GM12878 (cell line): ENCODE results near the gene VAC14. TPM values are rescaled to one million over a fixed set of nuclear protein-coding genes. Genes with fewer than 3 reads are reported as not detected.

Experiments
- ATAC-seq: fragments of 200-7000 bp; cut with Tn5 transposase; 3 replicates; pipeline ENCODE4 v1.9.1; 2020; ENCODE audit warnings: mild to moderate bottlenecking, moderate library complexity
- BruUV-seq: library from RNA; stranded (reverse); fragments of 400-500 nt; replicated peaks from 2 replicates; lab custom pipeline; 2021; lab: Mats Ljungman, UMichigan
- CTCF ChIA-PET: fragments of 300-600 bp; sonication (Branson Sonifier 250); formaldehyde crosslinking; extraction: SDS; loops from one replicate; lab custom pipeline; 2021; ENCODE audit warnings: inconsistent platforms; lab: Yijun Ruan, JAX
- POLR2A ChIA-PET: fragments of 350-600 bp; formaldehyde crosslinking; extraction: SDS; loops from one replicate; lab custom pipeline; 2021; ENCODE audit warnings: inconsistent platforms; lab: Charles Lee
- RAD21 ChIA-PET: fragments of 300-600 bp; sonication (Branson Sonifier 250); formaldehyde crosslinking; loops from one replicate; lab custom pipeline; 2023; ENCODE audit warnings: antibody characterized with exemption; ENCODE audit not compliant: unreplicated experiment; lab: Charles Lee
- SMC1A ChIA-PET: fragments of 300-600 bp; sonication (Branson Sonifier 250); formaldehyde crosslinking; loops from one replicate; lab custom pipeline; 2023; ENCODE audit not compliant: unreplicated experiment, uncharacterized antibody; lab: Charles Lee
- DNase-seq: peaks from one replicate; pipeline ENCODE4 v3.0.0-alpha.2; 2011; ENCODE audit warnings: low read depth, low spot score
- FAIRE-seq: peaks from 3 replicates; lab custom pipeline; 2011; peaks lifted over from hg19 to GRCh38; lab: Jason Lieb, UNC
- H2AFZ ChIP-seq: 2 replicates; pipeline ENCODE4 v1.6.0; 2011; ENCODE audit warnings: low read depth, low read length, control low read depth; ENCODE audit not compliant: control insufficient read depth
- H3K27ac ChIP-seq: 2 replicates; pipeline ENCODE4 v1.5.1; 2011; ENCODE audit warnings: control low read depth; ENCODE audit not compliant: control insufficient read depth, insufficient read depth
- H3K27me3 ChIP-seq, 2 experiments: replicated peaks in 1 of 2; 2 replicates each; pipeline versions ENCODE4 v1.6.0 to v1.6.1; 2011; ENCODE audit warnings: low read length in 1 of 2; ENCODE audit not compliant: control insufficient read depth in 2 of 2, insufficient read depth in 2 of 2
- H3K36me3 ChIP-seq, 2 experiments: 2 replicates each; pipeline ENCODE4 v1.5.1; 2011; ENCODE audit warnings: low read length in 1 of 2; ENCODE audit not compliant: control insufficient read depth in 2 of 2, insufficient read depth in 2 of 2
- H3K4me1 ChIP-seq: 2 replicates; pipeline ENCODE4 v1.6.1; 2011; ENCODE audit warnings: mild to moderate bottlenecking, low read length, moderate library complexity, mixed read lengths; ENCODE audit not compliant: control insufficient read depth, insufficient read depth
- H3K4me2 ChIP-seq: 2 replicates; pipeline ENCODE4 v1.6.0; 2011; ENCODE audit warnings: control low read depth; ENCODE audit not compliant: control insufficient read depth, insufficient read depth
- H3K4me3 ChIP-seq: fragments of 200-600 bp; sonication (generic); 2 replicates; pipeline ENCODE4 v1.5.1; 2016
- H3K79me2 ChIP-seq: 2 replicates; pipeline ENCODE4 v1.6.0; 2011; ENCODE audit warnings: low read length; ENCODE audit not compliant: control insufficient read depth, insufficient read depth
- H3K9ac ChIP-seq: 2 replicates; pipeline ENCODE4 v1.8.0; 2011; ENCODE audit warnings: low read length, control low read depth, mixed read lengths; ENCODE audit not compliant: control insufficient read depth, insufficient read depth
- H3K9me3 ChIP-seq: replicated peaks from 3 replicates; pipeline ENCODE4 v1.5.1; 2011; ENCODE audit warnings: mild to moderate bottlenecking, low read length; ENCODE audit not compliant: control insufficient read depth, insufficient read depth
- H4K20me1 ChIP-seq: 2 replicates; pipeline ENCODE4 v1.6.0; 2011; ENCODE audit not compliant: control insufficient read depth, insufficient read depth
- CEBPZ ChIP-seq: fragments of 150-350 bp; IDR thresholded peaks from 2 replicates; pipeline ENCODE4 v1.6.1; 2016; ENCODE audit warnings: low read depth, low read length
- DPF2 ChIP-seq: fragments of 450-650 bp; IDR thresholded peaks from 2 replicates; pipeline ENCODE4 v1.6.1; 2017; ENCODE audit warnings: mild to moderate bottlenecking
- EED ChIP-seq: sonication (generic); IDR thresholded peaks from 2 replicates; pipeline ENCODE4 v1.6.1; 2016; ENCODE audit warnings: antibody characterized with exemption, low read depth
- ELK1 ChIP-seq: IDR thresholded peaks from 2 replicates; pipeline ENCODE4 v1.6.1; 2012; ENCODE audit warnings: low read depth, low read length, improper control_type of control experiment
- HDGF ChIP-seq: fragments of 450-650 bp; IDR thresholded peaks from 2 replicates; pipeline ENCODE4 v1.6.1; 2016; ENCODE audit warnings: antibody characterized with exemption
- JUND ChIP-seq: IDR thresholded peaks from 2 replicates; pipeline ENCODE4 v1.6.1; 2012; ENCODE audit warnings: low read depth, mild to moderate bottlenecking, low read length, improper control_type of control experiment, moderate library complexity
- LARP7 ChIP-seq: fragments of 450-650 bp; IDR thresholded peaks from 2 replicates; pipeline ENCODE4 v1.6.1; 2017; ENCODE audit warnings: mild to moderate bottlenecking
- MAX ChIP-seq: IDR thresholded peaks from 2 replicates; pipeline ENCODE4 v1.6.1; 2012; ENCODE audit warnings: low read depth, low read length, improper control_type of control experiment
- MEF2B ChIP-seq: fragments of 450-650 bp; IDR thresholded peaks from 2 replicates; pipeline ENCODE4 v1.6.1; 2018; ENCODE audit warnings: mild to moderate bottlenecking, moderate library complexity; ENCODE audit not compliant: partially characterized antibody, poor library complexity, severe bottlenecking
- PAX8 ChIP-seq: fragments of 450-650 bp; IDR thresholded peaks from 2 replicates; pipeline ENCODE4 v1.6.1; 2017; ENCODE audit warnings: mild to moderate bottlenecking, moderate library complexity
- PML ChIP-seq: IDR thresholded peaks from 2 replicates; pipeline ENCODE4 v1.6.1; 2012; ENCODE audit warnings: low read length, inconsistent platforms
- POLR2AphosphoS5 ChIP-seq: IDR thresholded peaks from 2 replicates; pipeline ENCODE4 v1.6.1; 2011; ENCODE audit warnings: mild to moderate bottlenecking, low read length, inconsistent platforms
- SIX5 ChIP-seq: IDR thresholded peaks from 2 replicates; pipeline ENCODE4 v1.6.1; 2011; ENCODE audit warnings: mild to moderate bottlenecking, low read depth, low read length, moderate library complexity; ENCODE audit not compliant: severe bottlenecking
- SMARCA5 ChIP-seq: fragments of 450-650 bp; IDR thresholded peaks from 2 replicates; pipeline ENCODE4 v1.6.1; 2017; ENCODE audit warnings: mild to moderate bottlenecking
- SRF ChIP-seq, 2 experiments: IDR thresholded peaks; 2 replicates each; pipeline ENCODE4 v1.6.1; 2011; ENCODE audit warnings: low read depth in 2 of 2, low read length in 2 of 2, mild to moderate bottlenecking in 1 of 2, moderate library complexity in 1 of 2
- ZBTB11 ChIP-seq: fragments of 450-650 bp; formaldehyde crosslinking; IDR thresholded peaks from 2 replicates; pipeline ENCODE4 v1.5.0; 2022; ENCODE audit warnings: mild to moderate bottlenecking, missing genetic modification characterization
- ZNF207 ChIP-seq: fragments of 450-650 bp; IDR thresholded peaks from 2 replicates; pipeline ENCODE4 v1.6.1; 2014; ENCODE audit warnings: antibody characterized with exemption, mild to moderate bottlenecking, borderline replicate concordance
- WGBS: methylation state at CpG from one replicate; pipeline ENCODE4 v1.1.6; 2016; ENCODE audit warnings: low lambda C conversion rate; ENCODE audit not compliant: insufficient replicate concordance, insufficient coverage; ENCODE audit errors: missing lambda C conversion rate; 5-methylcytosine and 5-hydroxymethylcytosine counted together
- in situ Hi-C: fragments of 300-500 bp; cut with MboI; formaldehyde crosslinking; loops from 9 replicates; pipeline ENCODE4 v1.14.3; 2018; ENCODE audit warnings: mixed read lengths
- intact Hi-C: fragments of 100-400 bp; cut with micrococcal nuclease; formaldehyde crosslinking; loops from one replicate; pipeline ENCODE4 v1.14.2; 2022; ENCODE audit not compliant: unreplicated experiment
- polyA plus RNA-seq, 11 experiments: library from polyadenylated mRNA; depleted of rRNA in 4 of 11; unstranded in 6 of 11; stranded (reverse) in 5 of 11; fragments of >200 nt; fragmentation: Nextera tagmentation in 4 of 11; fragmentation: Illumina TruSeq in 1 of 11; extraction: Ambion mirVana in 4 of 11; extraction: Trizol in 1 of 11; gene quantifications; 1 replicate in 1 of 11; 2 replicates in 10 of 11; pipeline versions ENCODE4 v1.2.1 to v1.2.3, GENCODE V29; 2011 to 2016; ENCODE audit warnings: inconsistent platforms in 2 of 11, missing spikeins in 2 of 11, low read depth in 1 of 11
- total RNA-seq, 4 experiments: library from RNA; depleted of rRNA in 3 of 4; stranded (reverse); fragments of >200 nt in 3 of 4; fragmentation: Illumina TruSeq in 1 of 4; extraction: Trizol in 1 of 4; gene quantifications; 2 replicates each; pipeline versions ENCODE4 v1.2.1 to v1.2.3, GENCODE V29; 2013 to 2021

VAC14 gene
- total and polyA plus RNA-seq, 10 of the 15 experiments (the other 5 are each of a cell fraction or from before 2014, with no cell fraction given): 1.3 to 45.5 (median 25.5) TPM

- POLR2A ChIA-PET: interaction anchor here (0.6 kb wide), 1 partner anchor 124 kb away, joined by 4 read pairs; no protein-coding TSS in a partner anchor
- in situ Hi-C loops: no loop called here
- SMC1A ChIA-PET: no interaction called here
- Histone ChIP-seq H3K27ac (no peak overlapping the region), H3K9me3 (no peaks in the 10 kb centered on the region), H2AFZ (no peak overlapping the region), H3K4me1 (no peaks in the 10 kb centered on the region), H3K36me3 (no peaks in the 10 kb centered on the region), H3K4me2 (no peak overlapping the region), H3K9ac (no peak overlapping the region), H3K27me3 (no peaks in the 10 kb centered on the region), H3K4me3 (no peak overlapping the region), H3K79me2 (no peaks in the 10 kb centered on the region), H4K20me1 (no peaks in the 10 kb centered on the region)
- no peak for ATAC-seq
- RAD21 ChIA-PET: no interaction called here
- BruUV-seq: no TSS peak
- WGBS: 79% methylated on average over 29 of the region's 29 CpGs
- CTCF ChIA-PET: no interaction called here
- DNase-seq: no peak
- intact Hi-C loops: no loop called here
- FAIRE-seq: no peak
- TF ChIP-seq ZNF207: no peak
- TF ChIP-seq MEF2B: no peak
- TF ChIP-seq ZBTB11: no peak
- TF ChIP-seq LARP7: no peak
- no peak for TF ChIP-seq SIX5
- no peak for TF ChIP-seq MAX
- no peak for TF ChIP-seq DPF2
- no peak for TF ChIP-seq PAX8
- TF ChIP-seq EED: no peak
- TF ChIP-seq SMARCA5: no peak
- TF ChIP-seq SRF (IDR thresholded peaks at IDR 0.05; ENCODE audit: low read depth in 2 of 2, low read length in 2 of 2): no peak
- TF ChIP-seq ELK1: no peak
- no peak for TF ChIP-seq JUND
- TF ChIP-seq CEBPZ: no peak
- TF ChIP-seq PML: no peak
- no peak for TF ChIP-seq HDGF
- TF ChIP-seq POLR2AphosphoS5: no peak
Observed at GRCh38 chr16:70686376-70687101, 114.4 kb downstream of the VAC14 start.
